B cell (primary cell): Measurements from ENCODE around the gene ZNF134. TPM values are rescaled to one million over a fixed set of nuclear protein-coding genes. Genes with fewer than 3 reads are reported as not detected.

Experiments
- ATAC-seq: fragments of 200-7000 bp; cut with Tn5 transposase; one replicate; pipeline ENCODE4 v1.10.0; 2021; ENCODE audit warnings: low read depth, mild to moderate bottlenecking, moderate number of reproducible peaks, moderate library complexity
- CTCF ChIA-PET: fragments of 350-600 bp; sonication (Branson Sonifier 250); formaldehyde crosslinking; loops from one replicate; lab custom pipeline; 2021; ENCODE audit warnings: antibody characterized with exemption, inconsistent platforms; lab: Charles Lee
- POLR2A ChIA-PET: fragments of 350-600 bp; sonication (Branson Sonifier 250); formaldehyde crosslinking; loops from one replicate; lab custom pipeline; 2021; ENCODE audit warnings: antibody characterized with exemption; lab: Charles Lee
- DNase-seq: peaks from one replicate; pipeline ENCODE4 v3.0.0; 2013
- H2AFZ ChIP-seq: 2 replicates; pipeline ENCODE4 v1.6.1; 2012; ENCODE audit warnings: mild to moderate bottlenecking, low read depth, low read length; ENCODE audit not compliant: insufficient read depth, poor library complexity, severe bottlenecking
- H3K27ac ChIP-seq, 2 donors: 1 replicate in 1 of 2; 2 replicates in 1 of 2; pipeline ENCODE4 v1.5.1; 2012 to 2013; ENCODE audit warnings: low read length in 2 of 2, mild to moderate bottlenecking in 2 of 2, moderate library complexity in 1 of 2
- H3K27me3 ChIP-seq, 4 experiments: fragments of 200-600 bp in 1 of 4; sonication (generic) in 1 of 4; replicated peaks in 1 of 4; 1 replicate in 2 of 4; 2 replicates in 2 of 4; pipeline versions ENCODE4 v1.6.1 to v1.7.0; 2013 to 2016; ENCODE audit warnings: low read length in 3 of 4, mild to moderate bottlenecking in 2 of 4, mixed read lengths in 1 of 4, moderate library complexity in 1 of 4; ENCODE audit not compliant: insufficient read depth in 4 of 4, control insufficient read depth in 3 of 4; ENCODE audit errors: control extremely low read depth in 1 of 4
- H3K36me3 ChIP-seq, 2 experiments: replicated peaks in 1 of 2; 1 replicate in 1 of 2; 2 replicates in 1 of 2; pipeline versions ENCODE4 v1.6.1 to v1.7.1; 2013; ENCODE audit warnings: low read length in 1 of 2; ENCODE audit not compliant: insufficient read depth in 2 of 2, control insufficient read depth in 1 of 2; ENCODE audit errors: control extremely low read depth in 1 of 2, extremely low read depth in 1 of 2
- H3K4me1 ChIP-seq, 2 donors: fragments of 200-600 bp in 1 of 2; sonication (generic) in 1 of 2; 1 replicate in 1 of 2; 2 replicates in 1 of 2; pipeline versions ENCODE4 v1.5.1 to v1.6.1; 2013 to 2017; ENCODE audit warnings: low read length in 2 of 2; ENCODE audit not compliant: control insufficient read depth in 2 of 2, insufficient read depth in 2 of 2
- H3K4me2 ChIP-seq: replicated peaks from 2 replicates; pipeline ENCODE3; 2012; ENCODE audit warnings: mild to moderate bottlenecking, low read depth, low read length; ENCODE audit not compliant: poor library complexity, severe bottlenecking
- H3K4me3 ChIP-seq, 5 experiments: fragments of 200-600 bp in 1 of 5; sonication (generic) in 1 of 5; 1 replicate in 3 of 5; 2 replicates in 2 of 5; pipeline versions ENCODE4 v1.5.1 to v1.7.0; 2011 to 2016; ENCODE audit warnings: low read length in 4 of 5, mild to moderate bottlenecking in 4 of 5, low read depth in 2 of 5, control low read depth in 1 of 5, moderate library complexity in 1 of 5; ENCODE audit not compliant: insufficient read depth in 1 of 5; ENCODE audit errors: control extremely low read depth in 1 of 5, extremely low read depth in 1 of 5
- H3K79me2 ChIP-seq: fragments of 200-600 bp; sonication (generic); one replicate; pipeline ENCODE4 v1.6.0; 2016; ENCODE audit warnings: low read length; ENCODE audit not compliant: control insufficient read depth, insufficient read depth
- H3K9ac ChIP-seq: fragments of 200-600 bp; sonication (generic); 2 replicates; pipeline ENCODE4 v1.6.1; 2017; ENCODE audit warnings: mild to moderate bottlenecking, low read length, moderate library complexity
- H3K9me3 ChIP-seq, 3 donors: one replicate each; pipeline versions ENCODE4 v1.6.1 to v1.7.1; 2013; ENCODE audit warnings: low read length in 2 of 3; ENCODE audit not compliant: control insufficient read depth in 2 of 3, insufficient read depth in 1 of 3; ENCODE audit errors: control extremely low read depth in 1 of 3
- H4K20me1 ChIP-seq: 2 replicates; pipeline ENCODE4 v1.6.0; 2012; ENCODE audit warnings: mild to moderate bottlenecking, low read length; ENCODE audit not compliant: insufficient read depth, control insufficient read depth, poor library complexity, severe bottlenecking
- H3K27ac Mint-ChIP-seq: one replicate; pipeline ENCODE4 v1.8.0; 2021; ENCODE audit warnings: mixed read lengths
- H3K27me3 Mint-ChIP-seq: one replicate; pipeline ENCODE4 v1.8.0; 2021; ENCODE audit warnings: mixed read lengths
- H3K4me1 Mint-ChIP-seq: one replicate; pipeline ENCODE4 v1.8.0; 2021; ENCODE audit warnings: mixed read lengths
- H3K4me3 Mint-ChIP-seq: one replicate; pipeline ENCODE4 v1.8.0; 2021; ENCODE audit warnings: mixed read lengths
- H3K9me3 Mint-ChIP-seq: one replicate; pipeline ENCODE4 v1.8.0; 2022; ENCODE audit warnings: mixed read lengths; ENCODE audit not compliant: insufficient read depth
- EZH2 ChIP-seq: IDR thresholded peaks from 2 replicates; pipeline ENCODE4 v1.6.1; 2012; ENCODE audit warnings: borderline replicate concordance, low read depth, mild to moderate bottlenecking, moderate library complexity, low read length; ENCODE audit not compliant: insufficient read depth, poor library complexity, severe bottlenecking
- whole genome bisulfite sequencing: methylation state at CpG from one replicate; pipeline ENCODE4 v1.1.5; 2013; ENCODE audit warnings: missing lambda C conversion rate; ENCODE audit not compliant: insufficient coverage; 5-methylcytosine and 5-hydroxymethylcytosine counted together
- intact Hi-C: fragments of 100-400 bp; cut with micrococcal nuclease; formaldehyde crosslinking; loops from one replicate; pipeline ENCODE4 v1.10.0; 2022
- polyA plus RNA-seq: library from polyadenylated mRNA; depleted of rRNA; stranded (reverse); fragments of >200 nt; gene quantifications from 2 replicates; pipeline ENCODE4 v1.2.3, GENCODE V29; 2012
- total RNA-seq, 2 donors: library from RNA; stranded (reverse); fragments of 120-200 nt in 1 of 2; gene quantifications; 1 replicate in 1 of 2; 2 replicates in 1 of 2; pipeline versions ENCODE4 v1.2.3 to v1.2.4, GENCODE V29; 2013 to 2022
- TF ChIP-seq, protein P1 (sequence below): fragments of 200-600 bp; IDR thresholded peaks from one replicate; pipeline ENCODE4 v1.8.0; 2022; ENCODE audit warnings: antibody characterized with exemption, mild to moderate bottlenecking

The ZNF134 gene
- total and polyA plus RNA-seq, 2 donors (not counting 1 experiment from before 2014, with no cell fraction given), result 7.8 to 38.9 TPM

DNA sequence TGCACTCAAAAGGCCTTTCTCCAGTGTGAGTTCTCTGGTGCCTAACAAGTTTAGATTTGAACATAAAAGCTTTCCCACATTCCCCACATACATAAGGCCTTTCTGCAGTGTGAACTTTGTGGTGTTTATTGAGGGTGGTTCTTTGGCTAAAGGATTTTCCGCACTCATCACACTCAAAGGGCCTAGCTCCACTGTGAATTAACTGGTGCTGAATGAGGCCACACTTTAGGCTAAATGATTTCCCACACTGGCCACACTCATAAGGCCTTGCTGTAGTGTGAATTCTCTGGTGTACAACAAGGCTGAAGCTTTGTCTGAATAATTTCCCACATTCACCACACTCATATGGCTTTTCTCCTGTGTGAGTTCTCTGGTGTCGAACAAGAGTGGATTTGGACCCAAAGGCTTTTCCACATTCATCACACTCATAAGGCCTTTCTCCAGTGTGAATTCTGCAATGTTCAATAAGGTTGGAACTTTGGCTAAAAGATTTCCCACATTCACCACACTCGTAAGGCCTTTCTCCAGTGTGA lies 41.6 kb upstream of the ZNF134 start:
- Histone ChIP-seq H3K4me3 (no peak overlapping the region), H3K27ac (no peak overlapping the region), H3K9ac (no peak overlapping the region), H3K36me3 (peaks cover 23 to 46% of the 10 kb centered on the region in 2 experiments), H3K9me3 (peaks cover 10 to 80% (median 80%) of the 10 kb centered on the region in 3 donors), H2AFZ (no peak overlapping the region), H3K4me1 (peaks cover 1 to 3% of the 10 kb centered on the region in 2 donors), H3K4me2 (no peak overlapping the region), H3K79me2 (peaks cover 7% of the 10 kb centered on the region), H4K20me1 (no peaks in the 10 kb centered on the region), H3K27me3 (no peaks in the 10 kb centered on the region)
- no peak for ATAC-seq
- ChIA-PET POLR2A (no interaction called here), CTCF (no interaction called here)
- no peak for TF ChIP-seq EZH2
- TF ChIP-seq, protein P1, sequence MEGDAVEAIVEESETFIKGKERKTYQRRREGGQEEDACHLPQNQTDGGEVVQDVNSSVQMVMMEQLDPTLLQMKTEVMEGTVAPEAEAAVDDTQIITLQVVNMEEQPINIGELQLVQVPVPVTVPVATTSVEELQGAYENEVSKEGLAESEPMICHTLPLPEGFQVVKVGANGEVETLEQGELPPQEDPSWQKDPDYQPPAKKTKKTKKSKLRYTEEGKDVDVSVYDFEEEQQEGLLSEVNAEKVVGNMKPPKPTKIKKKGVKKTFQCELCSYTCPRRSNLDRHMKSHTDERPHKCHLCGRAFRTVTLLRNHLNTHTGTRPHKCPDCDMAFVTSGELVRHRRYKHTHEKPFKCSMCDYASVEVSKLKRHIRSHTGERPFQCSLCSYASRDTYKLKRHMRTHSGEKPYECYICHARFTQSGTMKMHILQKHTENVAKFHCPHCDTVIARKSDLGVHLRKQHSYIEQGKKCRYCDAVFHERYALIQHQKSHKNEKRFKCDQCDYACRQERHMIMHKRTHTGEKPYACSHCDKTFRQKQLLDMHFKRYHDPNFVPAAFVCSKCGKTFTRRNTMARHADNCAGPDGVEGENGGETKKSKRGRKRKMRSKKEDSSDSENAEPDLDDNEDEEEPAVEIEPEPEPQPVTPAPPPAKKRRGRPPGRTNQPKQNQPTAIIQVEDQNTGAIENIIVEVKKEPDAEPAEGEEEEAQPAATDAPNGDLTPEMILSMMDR, result no peak
- no peak overlapping the region for H3K4me3 Mint-ChIP-seq
- no peak overlapping the region for H3K27ac Mint-ChIP-seq
- intact Hi-C loops, result no loop called here
- WGBS, result no CpG with 5 or more reads among the region's 3 CpGs
- H3K4me1 Mint-ChIP-seq, result peaks cover 9% of the 10 kb centered on the region
- no peaks in the 10 kb centered on the region for H3K27me3 Mint-ChIP-seq
- no peak for DNase-seq
- H3K9me3 Mint-ChIP-seq, result peaks cover 27% of the 10 kb centered on the region

DNA sequence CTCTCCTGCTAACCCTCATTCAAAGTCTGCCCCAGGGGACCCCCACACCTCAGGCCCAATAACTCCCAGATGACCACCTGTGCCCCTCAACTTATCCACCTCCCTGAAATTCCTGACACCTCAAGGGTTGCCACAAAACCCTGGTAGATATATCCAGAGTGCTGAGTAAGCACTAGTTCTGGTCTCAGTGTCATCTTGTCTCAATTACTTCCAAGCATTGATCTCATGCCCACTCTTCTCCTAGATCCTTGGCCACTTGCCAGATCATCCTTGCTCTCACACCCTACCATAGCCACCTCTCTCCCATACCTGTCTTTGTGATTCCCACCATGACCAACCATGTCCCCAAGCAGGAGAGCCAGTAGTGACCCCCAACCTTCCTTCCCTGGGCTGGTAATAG lies 37.4 kb upstream of the ZNF134 start:
- intact Hi-C loops, result no loop called here
- Mint-ChIP-seq H3K4me1 (peaks cover 23% of the 10 kb centered on the region), H3K9me3 (peaks cover 20% of the 10 kb centered on the region), H3K27ac (peak overlapping the region; percentile 6), H3K27me3 (no peaks in the 10 kb centered on the region), H3K4me3 (peak overlapping the region; percentile 61)
- peaks cover 13 to 19% of the 10 kb centered on the region in 2 donors for H3K4me1 ChIP-seq
- ATAC-seq (no peak), DNase-seq (no peak)
- no peak overlapping the region for H3K4me2 ChIP-seq
- H3K4me3 ChIP-seq, result no peak overlapping the region
- H3K27me3 ChIP-seq, result no peaks in the 10 kb centered on the region
- CTCF ChIA-PET, result interaction anchor here (1.3 kb wide), 1 partner anchor 16 kb away, joined by 4 read pairs; no protein-coding TSS in a partner anchor
- H4K20me1 ChIP-seq, result no peaks in the 10 kb centered on the region
- no peak overlapping the region for H2AFZ ChIP-seq
- TF ChIP-seq, protein P1, result no peak
- no peak for TF ChIP-seq EZH2
- peaks cover 5 to 61% (median 46%) of the 10 kb centered on the region in 3 donors for H3K9me3 ChIP-seq
- peaks cover 19% of the 10 kb centered on the region for H3K79me2 ChIP-seq
- H3K36me3 ChIP-seq, result peaks cover 21 to 46% of the 10 kb centered on the region in 2 experiments
- H3K9ac ChIP-seq, result no peak overlapping the region
- H3K27ac ChIP-seq, result no peak overlapping the region
- POLR2A ChIA-PET, result no interaction called here
